ENCODE results near the gene CYGB. TPM values are rescaled to one million over a fixed set of nuclear protein-coding genes. Genes with fewer than 3 reads are reported as not detected.

CYGB gene
- total and polyA plus RNA-seq, 12 donors: 6.3 to 38.3 (median 14.3) TPM

GRCh38 chr17:76557368-76558197 lies 20.1 kb upstream of the CYGB start:
- H3K4me1 ChIP-seq (replicated peaks in 1 of 2): peaks cover 42 to 49% of the 10 kb centered on the region in 2 donors
- WGBS, 4 donors: 0 to 1% (median 0%) methylated on average over 47 to 55 of the region's 55 CpGs
- TF ChIP-seq POLR2A (IDR thresholded peaks at IDR 0.05) (peak; percentile 30 to 76), CTCF (IDR thresholded peaks at IDR 0.05) (peak; percentile 13 to 83 (median 67))
- no peaks in the 10 kb centered on the region for H3K9me3 ChIP-seq (replicated peaks in 1 of 3)
- H3K36me3 ChIP-seq (replicated peaks in 1 of 2): no peaks in the 10 kb centered on the region
- DNase-seq: peak; percentile 95 to 98 (median 96)
- H3K27me3 ChIP-seq: no peaks in the 10 kb centered on the region
- H3K4me3 ChIP-seq: peak overlapping the region; percentile 17 to 79 (median 52)
- peak overlapping the region; percentile 61 to 91 (median 81) for H3K27ac ChIP-seq
- intact Hi-C loops (cut with DNase I): loop anchor here in 1 of 2 donors (10.0 kb wide), 1 partner anchor 157 kb away; the partner anchor contains the start of gene MXRA7

GRCh38 chr17:76556765-76557367 lies 19.4 kb upstream of the CYGB start:
- no peak for TF ChIP-seq CTCF (IDR thresholded peaks at IDR 0.05)
- H3K4me3 ChIP-seq: peak overlapping the region; percentile 17 to 79 (median 52)
- H3K4me1 ChIP-seq (replicated peaks in 1 of 2): peaks cover 40 to 44% of the 10 kb centered on the region in 2 donors
- no peaks in the 10 kb centered on the region for H3K9me3 ChIP-seq (replicated peaks in 1 of 3)
- peak in 4 of 7 donors; percentile 38 to 62 (median 50) for DNase-seq
- no peaks in the 10 kb centered on the region for H3K36me3 ChIP-seq (replicated peaks in 1 of 2)
- intact Hi-C loops (cut with DNase I): loop anchor here in 1 of 2 donors (10.0 kb wide), 1 partner anchor 158 kb away; the partner anchor contains the start of gene MXRA7
- H3K27ac ChIP-seq: peak overlapping the region; percentile 61 to 91 (median 81)
- H3K27me3 ChIP-seq: no peaks in the 10 kb centered on the region
- 33 to 45% (median 37%) methylated on average over 29 to 30 of the region's 30 CpGs for WGBS, 4 donors

GRCh38 chr17:76554131-76554530 lies 16.6 kb upstream of the CYGB start:
- 68 to 76% (median 74%) methylated on average over 5 to 6 of the region's 6 CpGs for WGBS, 4 donors
- no peak for DNase-seq
- Histone ChIP-seq H3K4me1 (replicated peaks in 1 of 2) (peaks cover 27 to 30% of the 10 kb centered on the region in 2 donors), H3K36me3 (replicated peaks in 1 of 2) (no peaks in the 10 kb centered on the region), H3K27ac (no peak overlapping the region), H3K4me3 (no peak overlapping the region), H3K27me3 (no peaks in the 10 kb centered on the region), H3K9me3 (replicated peaks in 1 of 3) (no peaks in the 10 kb centered on the region)
- TF ChIP-seq CTCF (IDR thresholded peaks at IDR 0.05) (no peak), POLR2A (IDR thresholded peaks at IDR 0.05) (no peak)
- intact Hi-C loops (cut with DNase I): loop anchor here in 1 of 2 donors (10.0 kb wide), 1 partner anchor 161 kb away; the partner anchor contains the start of gene MXRA7

All from adrenal gland (tissue), 12 donors.